Activated CD4-positive, alpha-beta T cell treated with anti-CD3 and anti-CD28 coated beads, Interleukin-2, Interleukin-6, amounts not matched to agents 100 ng/mL and 50 ng/mL, durations not matched to agents 16 hours and 8 hours (primary cell): ENCODE data around the gene LRRC4C.

Source experiments
- DNase-seq: peaks from one replicate; pipeline ENCODE4 v3.0.0-alpha.2; 2020

Gene LRRC4C

GRCh38 chr11:41459465-41460401 is at the start of gene LRRC4C:
Gene LRRC4C, minus strand, starts transcription at chr11:41459652.
- DNase-seq, result no peak

GRCh38 chr11:41508121-41508520 is 48.7 kb upstream of the LRRC4C start:
- no peak for DNase-seq

GRCh38 chr11:41499429-41499828 is 40.0 kb upstream of the LRRC4C start:
- no peak for DNase-seq

- DNase-seq, result no peak
These were observed 39.3 kb upstream of the LRRC4C start for GRCh38 chr11:41498726-41499125.

- DNase-seq, result no peak
These were observed 38.5 kb upstream of the LRRC4C start for GRCh38 chr11:41497974-41498373.

GRCh38 chr11:41494716-41495115 is 35.3 kb upstream of the LRRC4C start:
- DNase-seq, result no peak

GRCh38 chr11:41486424-41486823 is 27.0 kb upstream of the LRRC4C start:
- no peak for DNase-seq

- no peak for DNase-seq
These were observed 24.5 kb upstream of the LRRC4C start for GRCh38 chr11:41483956-41484355.

GRCh38 chr11:41479179-41479578 is 19.7 kb upstream of the LRRC4C start:
- DNase-seq, result no peak

GRCh38 chr11:41461057-41461681 is 1.7 kb upstream of the LRRC4C start:
- DNase-seq, result peak; percentile 11

GRCh38 chr11:41458641-41459040 is 811 bp downstream of the LRRC4C start:
- no peak for DNase-seq

- DNase-seq, result no peak
These were observed 1.3 kb downstream of the LRRC4C start for GRCh38 chr11:41458154-41458553.

- no peak for DNase-seq
These were observed 2.0 kb downstream of the LRRC4C start for GRCh38 chr11:41457216-41458014.

- no peak for DNase-seq
These were observed 3.2 kb downstream of the LRRC4C start for GRCh38 chr11:41456269-41456668.

GRCh38 chr11:41451011-41451410 is 8.4 kb downstream of the LRRC4C start:
- no peak for DNase-seq

GRCh38 chr11:41449483-41450050 is 9.9 kb downstream of the LRRC4C start:
- DNase-seq, result no peak

- DNase-seq, result no peak
These were observed 12.9 kb downstream of the LRRC4C start for GRCh38 chr11:41446566-41446965.

GRCh38 chr11:41446107-41446506 is 13.3 kb downstream of the LRRC4C start:
- DNase-seq, result no peak

- no peak for DNase-seq
These were observed 22.4 kb downstream of the LRRC4C start for GRCh38 chr11:41437006-41437490.

- DNase-seq, result no peak
These were observed 23.9 kb downstream of the LRRC4C start for GRCh38 chr11:41435531-41435930.

- DNase-seq, result no peak
These were observed 27.7 kb downstream of the LRRC4C start for GRCh38 chr11:41431784-41432183.

- DNase-seq, result no peak
These were observed 39.6 kb downstream of the LRRC4C start for GRCh38 chr11:41419901-41420300.
